ENCODE data around the gene FAM222B.

FAM222B gene

DNA sequence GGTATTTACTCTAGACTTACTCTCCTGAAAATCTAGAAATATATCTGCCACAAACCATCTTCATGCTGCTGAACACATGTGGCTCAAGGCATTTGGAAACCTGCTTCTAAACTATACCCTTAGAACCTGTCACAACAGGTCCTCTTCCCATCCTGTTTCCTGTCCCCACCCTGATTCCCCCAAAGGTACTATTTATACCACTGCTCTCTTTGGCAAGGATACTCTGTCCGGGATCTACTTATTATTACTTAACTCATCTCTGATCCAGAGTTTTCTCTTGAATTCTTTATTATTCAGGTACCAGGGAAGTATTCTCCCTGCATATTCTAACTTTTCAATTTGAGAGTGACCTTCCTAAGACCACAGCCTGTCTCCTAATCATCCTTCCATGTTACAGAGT is 65.4 kb downstream of the FAM222B start:
- in situ Hi-C loops (cut with HindIII; ENCODE audit: low sequenced_read_pairs), result no loop called here

GRCh38 chr17:28774206-28774605 is 68.4 kb downstream of the FAM222B start:
- in situ Hi-C loops (cut with HindIII; ENCODE audit: low sequenced_read_pairs), result no loop called here

DNA sequence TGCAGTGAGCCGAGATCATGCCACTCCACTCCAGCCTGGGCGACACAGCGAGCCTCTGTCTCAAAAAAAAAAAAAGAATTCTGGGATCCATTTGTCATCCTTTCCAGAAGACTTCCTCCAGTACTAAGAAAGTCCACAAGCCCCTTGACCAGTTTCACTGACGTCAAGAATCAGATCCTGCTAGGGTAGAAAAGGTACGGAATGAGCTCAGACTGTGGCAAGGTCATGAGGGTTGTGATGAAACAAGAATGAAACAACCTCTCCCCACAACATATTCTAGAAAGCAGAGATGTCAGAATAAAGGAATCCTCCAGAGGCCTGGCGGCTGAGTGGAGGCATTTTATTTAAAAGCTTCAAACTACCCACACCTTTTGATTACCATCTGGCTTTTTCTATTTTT is 68.9 kb downstream of the FAM222B start:
- in situ Hi-C loops (cut with HindIII; ENCODE audit: low sequenced_read_pairs), result no loop called here

DNA sequence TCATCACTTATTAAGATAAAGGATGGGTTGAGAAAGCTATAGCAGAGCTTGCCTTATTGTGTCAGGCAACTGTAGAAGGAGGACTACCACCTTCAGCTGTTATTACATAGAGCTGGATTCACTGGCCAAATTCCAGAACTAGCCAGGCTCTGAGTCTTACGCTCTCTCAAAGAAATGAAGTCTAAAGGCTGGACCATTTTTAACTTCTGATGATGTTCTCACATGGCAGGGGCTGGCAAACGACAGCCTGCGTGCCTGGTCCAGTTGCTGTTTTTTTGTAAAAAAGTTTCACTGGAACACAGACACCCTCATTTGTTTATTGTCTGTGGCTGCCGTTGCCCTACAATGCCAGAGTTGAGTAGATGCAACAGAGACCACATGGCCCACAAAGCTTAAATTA is 77.6 kb downstream of the FAM222B start:
- in situ Hi-C loops (cut with HindIII; ENCODE audit: low sequenced_read_pairs), result no loop called here

GRCh38 chr17:28763804-28764266 is 78.8 kb downstream of the FAM222B start:
- in situ Hi-C loops (cut with HindIII; ENCODE audit: low sequenced_read_pairs), result no loop called here

DNA sequence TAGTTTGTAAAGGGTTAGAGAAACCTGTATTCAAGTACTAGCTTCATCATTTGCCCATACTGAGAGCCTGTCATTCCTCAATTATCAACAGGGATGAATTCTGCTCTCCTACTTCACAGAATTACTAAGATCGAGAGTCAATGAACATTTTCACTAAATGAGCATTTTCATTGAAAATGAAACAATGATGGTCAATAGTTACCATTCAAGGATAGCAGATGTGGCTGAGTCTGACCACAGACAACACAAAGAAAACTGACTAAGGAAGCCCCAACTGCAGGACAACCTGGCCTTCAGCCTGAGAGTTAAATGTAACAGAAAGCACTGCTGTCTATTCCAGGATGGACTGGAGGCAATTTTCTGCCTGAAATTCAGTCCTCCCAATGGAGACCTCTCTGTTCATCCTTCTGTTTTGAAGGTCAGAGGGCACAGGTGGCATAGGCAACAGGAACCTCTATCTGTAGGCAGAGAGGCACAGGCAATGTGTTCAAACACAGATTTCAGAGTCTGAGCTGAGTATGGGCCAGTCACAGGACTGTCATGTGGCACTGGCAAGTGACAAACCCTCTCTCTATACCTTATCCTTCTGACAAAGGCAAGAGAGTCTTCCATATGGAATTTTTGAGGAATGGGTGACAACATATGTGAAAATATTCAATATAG is 79.3 kb downstream of the FAM222B start:
- in situ Hi-C loops (cut with HindIII; ENCODE audit: low sequenced_read_pairs), result no loop called here

DNA sequence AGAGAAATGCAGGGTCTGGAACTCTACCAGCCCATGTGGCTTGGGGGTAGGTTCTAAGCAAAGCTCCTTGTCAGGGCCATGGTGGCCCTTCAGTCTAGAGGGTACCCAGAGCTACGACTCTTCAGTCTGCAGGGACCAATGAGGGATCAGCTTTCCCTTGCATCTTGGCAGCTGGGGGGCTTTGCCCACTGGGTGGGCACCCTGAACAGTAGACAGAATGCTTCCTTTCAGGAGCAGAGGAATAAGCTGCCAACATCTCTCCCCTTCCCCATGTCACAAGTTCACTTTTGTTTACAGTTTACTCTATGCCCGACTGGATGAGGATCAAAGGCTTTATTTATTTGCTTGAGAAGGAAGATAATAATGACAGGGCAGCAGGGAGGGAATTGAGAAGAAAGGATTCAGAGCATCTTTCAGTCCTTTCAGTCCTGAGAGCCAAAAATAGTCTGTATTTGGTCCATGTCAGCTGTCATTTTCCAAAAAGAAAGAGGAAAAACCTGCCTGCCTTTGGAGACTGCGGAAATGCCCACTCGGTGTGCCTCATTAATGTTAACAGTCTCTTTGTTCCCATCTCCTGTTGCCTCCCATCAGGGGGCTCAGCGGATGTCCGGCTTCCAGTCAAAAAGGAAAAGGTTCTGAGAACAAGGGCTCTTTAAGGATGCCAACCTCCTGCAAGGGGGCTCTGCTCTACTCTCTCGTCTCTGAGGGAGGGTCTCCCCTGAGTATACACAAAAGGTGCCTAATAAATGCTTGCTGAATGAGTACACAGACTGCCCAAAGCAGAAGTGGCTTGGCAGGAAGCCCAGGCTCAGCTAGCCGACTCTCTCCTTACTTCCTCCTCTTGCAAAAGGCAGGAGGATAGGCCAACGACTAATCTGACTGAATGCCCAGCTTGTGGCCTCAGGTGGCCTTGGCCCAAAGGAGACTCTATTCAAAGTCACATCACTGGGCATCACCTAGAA is 81.7 kb downstream of the FAM222B start:
- in situ Hi-C loops (cut with HindIII; ENCODE audit: low sequenced_read_pairs), result no loop called here

- in situ Hi-C loops (cut with HindIII; ENCODE audit: low sequenced_read_pairs), result no loop called here
Observed at GRCh38 chr17:28759256-28759865, 83.2 kb downstream of the FAM222B start.

- in situ Hi-C loops (cut with HindIII; ENCODE audit: low sequenced_read_pairs), result no loop called here
Observed at GRCh38 chr17:28758411-28759121, 84.0 kb downstream of the FAM222B start.

GRCh38 chr17:28756049-28756804 is 86.4 kb downstream of the FAM222B start:
- in situ Hi-C loops (cut with HindIII; ENCODE audit: low sequenced_read_pairs), result no loop called here

GRCh38 chr17:28755486-28755885 is 87.1 kb downstream of the FAM222B start:
- in situ Hi-C loops (cut with HindIII; ENCODE audit: low sequenced_read_pairs), result no loop called here

GRCh38 chr17:28751600-28752366 is 90.8 kb downstream of the FAM222B start:
- in situ Hi-C loops (cut with HindIII; ENCODE audit: low sequenced_read_pairs), result no loop called here

DNA sequence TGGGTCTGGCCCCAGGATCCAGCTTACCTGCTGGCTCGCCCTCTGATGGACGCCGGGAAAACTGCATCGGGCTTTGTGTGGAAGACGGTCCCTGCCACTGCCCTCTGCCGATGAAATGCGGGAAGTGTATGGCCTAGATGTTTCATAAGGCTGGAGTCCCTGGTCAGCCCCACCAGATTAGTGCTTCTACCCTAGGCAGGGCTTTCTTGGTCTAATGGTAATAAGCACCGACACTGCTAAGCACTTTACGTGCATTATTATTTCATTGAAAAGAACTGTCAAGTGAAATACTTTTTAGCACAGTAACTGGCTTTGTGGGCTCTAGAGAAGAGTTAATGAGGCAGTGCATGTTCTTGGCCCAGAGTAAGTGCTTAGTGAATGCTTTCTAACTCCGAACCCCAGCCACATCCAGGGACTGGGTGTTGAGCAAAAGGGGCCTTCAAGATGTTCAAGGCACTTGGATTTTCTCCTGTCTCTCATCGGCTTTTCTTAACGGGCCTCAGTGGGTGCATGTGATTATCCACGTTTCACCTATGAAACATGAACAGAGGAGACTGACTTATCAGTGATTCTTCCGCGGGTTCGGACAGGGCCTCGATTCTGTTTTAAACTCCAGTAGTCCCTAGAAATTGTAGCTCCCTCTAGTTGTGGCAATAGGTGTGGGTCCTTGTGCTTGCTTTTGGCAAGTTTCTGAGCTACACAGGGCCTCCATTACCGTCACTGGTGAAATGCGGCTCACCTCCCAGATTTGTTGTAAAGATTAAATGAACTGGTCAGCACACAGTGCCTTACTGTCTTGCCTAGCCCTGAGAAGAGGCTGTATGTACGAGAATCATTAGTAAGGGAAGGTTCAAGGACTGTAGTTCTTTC is 92.2 kb downstream of the FAM222B start:
- in situ Hi-C loops (cut with HindIII; ENCODE audit: low sequenced_read_pairs), result no loop called here

- in situ Hi-C loops (cut with HindIII; ENCODE audit: low sequenced_read_pairs), result no loop called here
Observed at GRCh38 chr17:28749516-28750177, 92.9 kb downstream of the FAM222B start.

- in situ Hi-C loops (cut with HindIII; ENCODE audit: low sequenced_read_pairs), result no loop called here
Observed at GRCh38 chr17:28748852-28749515, 93.6 kb downstream of the FAM222B start.

GRCh38 chr17:28747801-28748750 is 94.5 kb downstream of the FAM222B start:
- in situ Hi-C loops (cut with HindIII; ENCODE audit: low sequenced_read_pairs), result no loop called here
